H9 (cell line): ENCODE data around the gene QDPR. TPM values are rescaled to one million over a fixed set of nuclear protein-coding genes. Genes with fewer than 3 reads are reported as not detected.

Experiments
- DNase-seq: peaks from one replicate; pipeline ENCODE4 v3.0.0-alpha.2; 2017
- H2AFZ ChIP-seq: one replicate; pipeline ENCODE4 v1.6.1; 2013; ENCODE audit warnings: mild to moderate bottlenecking, low read length, control low read depth, moderate library complexity
- H2AK5ac ChIP-seq: 2 replicates; pipeline ENCODE4 v1.6.1; 2013; ENCODE audit warnings: low read length, control low read depth, mixed read lengths; ENCODE audit not compliant: insufficient read length
- H2BK120ac ChIP-seq: one replicate; pipeline ENCODE4 v1.6.1; 2013; ENCODE audit warnings: low read depth, mild to moderate bottlenecking, low read length, control low read depth, inconsistent platforms; ENCODE audit not compliant: poor library complexity, severe bottlenecking
- H2BK12ac ChIP-seq: 2 replicates; pipeline ENCODE4 v1.6.1; 2013; ENCODE audit warnings: low read length, control low read depth, mixed read lengths, low read depth; ENCODE audit not compliant: insufficient read length
- H2BK15ac ChIP-seq: 2 replicates; pipeline ENCODE4 v1.6.1; 2013; ENCODE audit warnings: low read depth, low read length, control low read depth
- H2BK20ac ChIP-seq: one replicate; pipeline ENCODE4 v1.6.1; 2013; ENCODE audit warnings: low read depth, mild to moderate bottlenecking, low read length, control low read depth, inconsistent platforms; ENCODE audit not compliant: poor library complexity, severe bottlenecking
- H2BK5ac ChIP-seq: 2 replicates; pipeline ENCODE4 v1.6.1; 2013; ENCODE audit warnings: low read length, control low read depth, mixed read lengths; ENCODE audit not compliant: insufficient read length
- H3K14ac ChIP-seq: 2 replicates; pipeline ENCODE4 v1.6.1; 2013; ENCODE audit warnings: low read length, control low read depth; ENCODE audit not compliant: insufficient read depth
- H3K18ac ChIP-seq: 2 replicates; pipeline ENCODE4 v1.6.1; 2013; ENCODE audit warnings: low read depth, mild to moderate bottlenecking, mixed read lengths, low read length, control low read depth; ENCODE audit not compliant: insufficient read length
- H3K23ac ChIP-seq: 2 replicates; pipeline ENCODE4 v1.6.1; 2013; ENCODE audit warnings: low read length, control low read depth, mixed read lengths, low read depth; ENCODE audit not compliant: insufficient read length
- H3K23me2 ChIP-seq: 2 replicates; pipeline ENCODE4 v1.6.1; 2013; ENCODE audit warnings: low read depth, mild to moderate bottlenecking, mixed read lengths, low read length, control low read depth; ENCODE audit not compliant: insufficient read length, poor library complexity, severe bottlenecking
- H3K27ac ChIP-seq: 2 replicates; pipeline ENCODE4 v1.5.1; 2013; ENCODE audit warnings: low read length, control low read depth, mixed read lengths, low read depth; ENCODE audit not compliant: insufficient read length
- H3K27me3 ChIP-seq: 2 replicates; pipeline ENCODE4 v1.6.1; 2013; ENCODE audit warnings: low read length, control low read depth, inconsistent platforms; ENCODE audit not compliant: insufficient read depth
- H3K4ac ChIP-seq: 2 replicates; pipeline ENCODE4 v1.6.1; 2013; ENCODE audit warnings: low read depth, mild to moderate bottlenecking, control low read depth, inconsistent platforms, low read length, moderate library complexity
- H3K4me1 ChIP-seq: 2 replicates; pipeline ENCODE4 v1.6.1; 2013; ENCODE audit warnings: low read length, control low read depth, inconsistent platforms; ENCODE audit not compliant: insufficient read depth
- H3K4me2 ChIP-seq: 2 replicates; pipeline ENCODE4 v1.6.1; 2013; ENCODE audit warnings: low read length, control low read depth, mixed read lengths; ENCODE audit not compliant: insufficient read length, insufficient read depth
- H3K56ac ChIP-seq: 2 replicates; pipeline ENCODE4 v1.6.1; 2013; ENCODE audit warnings: low read depth, mild to moderate bottlenecking, mixed read lengths, low read length, control low read depth; ENCODE audit not compliant: insufficient read length
- H3K79me1 ChIP-seq: 2 replicates; pipeline ENCODE4 v1.6.1; 2013; ENCODE audit warnings: low read depth, mild to moderate bottlenecking, moderate library complexity, low read length, control low read depth, inconsistent platforms; ENCODE audit not compliant: insufficient read depth, poor library complexity, severe bottlenecking
- H3K79me2 ChIP-seq: 2 replicates; pipeline ENCODE4 v1.6.1; 2013; ENCODE audit warnings: low read length, control low read depth, inconsistent platforms; ENCODE audit not compliant: insufficient read depth
- H3K9ac ChIP-seq: 2 replicates; pipeline ENCODE4 v1.6.1; 2013; ENCODE audit warnings: low read length, control low read depth, mixed read lengths; ENCODE audit not compliant: insufficient read length; ENCODE audit errors: extremely low read depth
- H3K9me3 ChIP-seq: one replicate; pipeline ENCODE4 v1.6.1; 2013; ENCODE audit warnings: low read depth, low read length, inconsistent platforms; ENCODE audit not compliant: control insufficient read depth
- H3T11ph ChIP-seq: one replicate; pipeline ENCODE4 v1.6.1; 2013; ENCODE audit warnings: mild to moderate bottlenecking, low read length, control low read depth, inconsistent platforms
- H4K20me1 ChIP-seq: one replicate; pipeline ENCODE4 v1.6.1; 2013; ENCODE audit not compliant: control insufficient read depth, insufficient read length, insufficient read depth
- H4K5ac ChIP-seq: 2 replicates; pipeline ENCODE4 v1.6.1; 2013; ENCODE audit warnings: low read depth, mild to moderate bottlenecking, mixed read lengths, low read length, control low read depth; ENCODE audit not compliant: insufficient read length
- H4K8ac ChIP-seq: replicated peaks from 2 replicates; pipeline ENCODE4 v1.6.1; 2013; ENCODE audit warnings: low read length, control low read depth, mixed read lengths, low read depth; ENCODE audit not compliant: insufficient read length
- H4K91ac ChIP-seq: 2 replicates; pipeline ENCODE4 v1.6.1; 2013; ENCODE audit warnings: low read depth, mild to moderate bottlenecking, moderate library complexity, mixed read lengths, low read length, control low read depth; ENCODE audit not compliant: insufficient read length
- H3K27ac Mint-ChIP-seq, 3 experiments: 2 replicates in 2 of 3; 3 replicates in 1 of 3; pipeline ENCODE4 v1.8.0; 2020 to 2021; ENCODE audit warnings: mixed read lengths in 3 of 3, mild to moderate bottlenecking in 1 of 3, moderate library complexity in 1 of 3
- H3K27me3 Mint-ChIP-seq: 2 replicates; pipeline ENCODE4 v1.8.0; 2021; ENCODE audit warnings: low read depth, mild to moderate bottlenecking, moderate library complexity, mixed read lengths
- H3K36me3 Mint-ChIP-seq, 3 experiments: 2 replicates in 2 of 3; 3 replicates in 1 of 3; pipeline ENCODE4 v1.8.0; 2020 to 2021; ENCODE audit warnings: low read depth in 3 of 3, mixed read lengths in 3 of 3; ENCODE audit not compliant: insufficient read depth in 1 of 3
- H3K4me1 Mint-ChIP-seq, 2 experiments: 2 replicates each; pipeline ENCODE4 v1.8.0; 2020; ENCODE audit warnings: mixed read lengths in 2 of 2
- H3K4me3 Mint-ChIP-seq, 2 experiments: 2 replicates in 1 of 2; 3 replicates in 1 of 2; pipeline ENCODE4 v1.8.0; 2020 to 2021; ENCODE audit warnings: mild to moderate bottlenecking in 2 of 2, mixed read lengths in 2 of 2, moderate library complexity in 1 of 2
- H3K9me3 Mint-ChIP-seq, 2 experiments: 2 replicates in 1 of 2; 3 replicates in 1 of 2; pipeline ENCODE4 v1.8.0; 2020; ENCODE audit warnings: mild to moderate bottlenecking in 2 of 2, mixed read lengths in 2 of 2, moderate library complexity in 1 of 2
- CTCF ChIP-seq: fragments of 200-600 bp; sonication (generic); conservative IDR thresholded peaks from 3 replicates; pipeline ENCODE4 v1.8.0; 2021; ENCODE audit warnings: antibody characterized with exemption, mild to moderate bottlenecking
- WGBS: extraction: QIAGEN DNeasy Blood & Tissue Kit; methylation state at CpG from one replicate; pipeline ENCODE4 v1.1.7; 2013; ENCODE audit warnings: missing lambda C conversion rate, low lambda C conversion rate, mixed read lengths; ENCODE audit not compliant: insufficient read length; ENCODE audit errors: extremely low coverage; 5-methylcytosine and 5-hydroxymethylcytosine counted together
- total RNA-seq: library from RNA; stranded (reverse); gene quantifications from 2 replicates; pipeline ENCODE4 v1.2.1, GENCODE V29; 2021

Gene QDPR
- total RNA-seq, 1 experiment from 2014 or later = 23.5 TPM

- Histone ChIP-seq H3K27me3 (no peaks in the 10 kb centered on the region), H2BK12ac (no peak overlapping the region), H3T11ph (no peak overlapping the region), H4K5ac (no peak overlapping the region), H3K79me2 (no peaks in the 10 kb centered on the region), H4K8ac (no peak overlapping the region), H3K9ac (no peak overlapping the region), H2AK5ac (no peak overlapping the region), H3K4me1 (no peaks in the 10 kb centered on the region), H3K14ac (no peak overlapping the region), H2BK120ac (no peak overlapping the region), H3K18ac (no peak overlapping the region), H3K56ac (no peak overlapping the region), H3K4me2 (no peak overlapping the region), H3K4ac (no peak overlapping the region), H3K23me2 (peaks cover 3% of the 10 kb centered on the region), H2BK20ac (no peak overlapping the region), H3K27ac (no peak overlapping the region), H3K23ac (no peak overlapping the region), H3K9me3 (no peaks in the 10 kb centered on the region), H4K91ac (no peak overlapping the region), H3K79me1 (no peaks in the 10 kb centered on the region), H2AFZ (no peak overlapping the region), H2BK15ac (no peak overlapping the region), H4K20me1 (peaks cover 3% of the 10 kb centered on the region), H2BK5ac (no peak overlapping the region)
- Mint-ChIP-seq H3K36me3 (peaks cover 8 to 37% (median 30%) of the 10 kb centered on the region in 3 experiments; a peak in 6 of 7 replicates), H3K27ac (no peak overlapping the region; a peak in 1 of 7 replicates), H3K9me3 (no peaks in the 10 kb centered on the region), H3K4me3 (no peak overlapping the region), H3K27me3 (no peaks in the 10 kb centered on the region), H3K4me1 (peaks cover under 1 to 2% of the 10 kb centered on the region in 2 experiments; a peak in 2 of 4 replicates)
- no peak for TF ChIP-seq CTCF
- no CpG with 5 or more reads among the region's 5 CpGs for WGBS
- no peak for DNase-seq
These were observed 22.8 kb downstream of the QDPR start for GRCh38 chr4:17489123-17489522.
